Fibroblast of pulmonary artery (primary cell): Measurements from ENCODE around the gene KIF26B.

Experiments
- DNase-seq: peaks from one replicate; pipeline ENCODE4 v3.0.0-alpha.2; 2010; ENCODE audit warnings: low read depth
- H3K4me3 ChIP-seq: replicated peaks from 2 replicates; pipeline ENCODE4 v1.5.1; 2011; ENCODE audit warnings: low read depth, mild to moderate bottlenecking, control low read depth, low read length, moderate library complexity
- CTCF ChIP-seq: IDR thresholded peaks from 2 replicates; pipeline ENCODE4 v1.5.1; 2011; ENCODE audit warnings: mild to moderate bottlenecking, control low read depth, low read length, inconsistent platforms; ENCODE audit errors: missing control alignments

KIF26B gene

GRCh38 chr1:245652660-245653427 lies 498.1 kb downstream of the KIF26B start:
- DNase-seq = no peak
- TF ChIP-seq CTCF = no peak
- no peak overlapping the region for H3K4me3 ChIP-seq

GRCh38 chr1:245654460-245655050 lies 499.8 kb downstream of the KIF26B start:
- DNase-seq = peak; percentile 16
- no peak for TF ChIP-seq CTCF

GRCh38 chr1:245656189-245656717 lies 501.5 kb downstream of the KIF26B start:
- no peak for DNase-seq
- H3K4me3 ChIP-seq = no peak overlapping the region
- no peak for TF ChIP-seq CTCF

More at GRCh38 chr1:245654460-245655050, 499.8 kb downstream of the KIF26B start:
- no peak overlapping the region for H3K4me3 ChIP-seq

- TF ChIP-seq CTCF = no peak
- DNase-seq = no peak
- H3K4me3 ChIP-seq = no peak overlapping the region
These were observed 502.6 kb downstream of the KIF26B start for GRCh38 chr1:245657371-245657770.

GRCh38 chr1:245663373-245663772 lies 508.6 kb downstream of the KIF26B start:
- no peak for TF ChIP-seq CTCF
- no peak for DNase-seq
- H3K4me3 ChIP-seq = no peak overlapping the region

GRCh38 chr1:245663841-245664240 lies 509.1 kb downstream of the KIF26B start:
- no peak for TF ChIP-seq CTCF
- H3K4me3 ChIP-seq = no peak overlapping the region

More at GRCh38 chr1:245663841-245664240, 509.1 kb downstream of the KIF26B start:
- DNase-seq = no peak
